Thyroid gland (tissue), 4 donors: ENCODE measurements around the gene ZBTB17.

ENCODE experiments used
- CTCF ChIP-seq, 6 experiments: fragments of 200-600 bp in 3 of 6; fragments of 450-650 bp in 3 of 6; sonication (generic) in 3 of 6; IDR thresholded peaks; one replicate each; pipeline ENCODE4 v1.5.1; 2016 to 2019; ENCODE audit warnings: antibody characterized with exemption in 6 of 6, mild to moderate bottlenecking in 2 of 6, inconsistent platforms in 1 of 6, moderate library complexity in 1 of 6
- POLR2A ChIP-seq, 2 donors: fragments of 450-650 bp; IDR thresholded peaks; one replicate each; pipeline ENCODE4 v1.6.1; 2017; ENCODE audit warnings: antibody characterized with exemption in 2 of 2, mild to moderate bottlenecking in 2 of 2, moderate library complexity in 1 of 2

DNA sequence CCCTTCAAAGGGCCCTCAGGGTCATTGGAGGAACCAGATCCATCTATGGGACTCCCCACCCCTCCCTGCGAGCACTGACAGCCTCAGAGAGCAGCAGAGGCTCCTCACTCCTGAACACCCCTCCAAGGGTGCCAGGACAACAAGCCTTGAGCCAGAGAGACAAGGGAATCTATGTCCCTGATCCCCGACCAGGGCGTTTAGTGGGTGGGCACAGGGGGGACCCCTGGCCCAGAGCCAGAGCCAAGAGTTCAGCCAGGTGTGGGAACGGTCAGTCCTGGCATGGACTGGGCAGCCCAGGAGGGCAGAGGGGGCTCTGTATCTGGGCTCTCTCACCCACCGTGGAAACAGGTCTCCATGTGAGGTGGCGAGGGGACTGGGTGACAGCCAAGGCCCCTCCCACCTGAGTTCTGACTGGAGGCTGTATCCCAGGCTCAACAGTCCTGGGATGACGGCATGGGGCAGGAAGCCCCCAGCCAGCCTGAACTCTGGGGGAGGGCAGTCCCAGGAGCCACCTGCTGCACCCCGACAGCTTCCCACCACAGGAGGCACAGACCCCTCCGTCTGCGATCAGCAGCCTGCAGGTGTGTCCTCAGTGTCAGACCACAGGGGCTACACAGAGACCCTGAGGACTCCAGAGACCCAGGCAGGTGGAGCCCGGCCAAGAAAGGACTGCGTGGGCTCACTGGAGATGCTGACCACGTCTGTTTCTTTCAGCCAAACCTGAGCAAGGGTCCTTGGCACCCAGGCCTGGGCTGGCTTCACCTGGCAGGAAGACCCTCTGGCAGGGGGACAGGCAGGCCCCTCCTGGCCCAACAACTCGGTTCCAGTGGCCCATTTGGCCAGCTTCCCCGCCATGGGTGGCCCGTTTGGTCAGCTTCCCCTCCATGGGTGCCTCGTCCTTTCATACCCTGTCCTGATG, 16.9 kb upstream of the ZBTB17 start:
- TF ChIP-seq POLR2A (IDR thresholded peaks at IDR 0.05), result no peak
- no peak for TF ChIP-seq CTCF (IDR thresholded peaks at IDR 0.05)
